WTC11 (cell line): Measurements from ENCODE around the gene LBHD2. TPM values are rescaled to one million over a fixed set of nuclear protein-coding genes. Genes with fewer than 3 reads are reported as not detected.

Experiments
- ATAC-seq: fragments of 200-7000 bp; cut with Tn5 transposase; 2 replicates; pipeline ENCODE4 v1.10.0; 2021; ENCODE audit warnings: mild to moderate bottlenecking, moderate library complexity
- CTCF ChIA-PET: fragments of 300-600 bp; sonication (Branson Sonifier 250); formaldehyde crosslinking; loops from one replicate; lab custom pipeline; 2021; ENCODE audit warnings: antibody characterized with exemption; lab: Charles Lee
- POLR2A ChIA-PET: fragments of 350-600 bp; sonication (Branson Sonifier 250); formaldehyde crosslinking; loops from one replicate; lab custom pipeline; 2021; ENCODE audit warnings: antibody characterized with exemption; lab: Charles Lee
- DNase-seq: peaks from one replicate; pipeline ENCODE4 v3.0.0; 2021; ENCODE audit warnings: low spot score
- H3K27ac Mint-ChIP-seq: 2 replicates; pipeline ENCODE4 v1.8.0; 2021; ENCODE audit warnings: mixed read lengths
- H3K27me3 Mint-ChIP-seq: 2 replicates; pipeline ENCODE4 v1.8.0; 2021; ENCODE audit warnings: low read depth, mild to moderate bottlenecking, moderate library complexity, mixed read lengths
- H3K36me3 Mint-ChIP-seq: 2 replicates; pipeline ENCODE4 v1.8.0; 2021; ENCODE audit warnings: mixed read lengths
- H3K4me1 Mint-ChIP-seq: 2 replicates; pipeline ENCODE4 v1.8.0; 2022; ENCODE audit warnings: mixed read lengths
- H3K4me3 Mint-ChIP-seq: 2 replicates; pipeline ENCODE4 v1.8.0; 2021; ENCODE audit warnings: mild to moderate bottlenecking, moderate library complexity, mixed read lengths
- H3K9me3 Mint-ChIP-seq: 2 replicates; pipeline ENCODE4 v1.8.0; 2021; ENCODE audit warnings: mixed read lengths
- ETV6 ChIP-seq: sonication (generic); formaldehyde crosslinking; IDR thresholded peaks from 2 replicates; pipeline ENCODE4 v1.8.1; 2022; ENCODE audit warnings: mild to moderate bottlenecking, missing genetic modification reagents
- GTF2I ChIP-seq: fragments of 250-450 bp; sonication (Bioruptor Pico); conservative IDR thresholded peaks from 2 replicates; pipeline ENCODE4 v1.4.0; 2021; ENCODE audit warnings: mild to moderate bottlenecking
- MXD4 ChIP-seq: fragments of 250-450 bp; sonication (Bioruptor Pico); IDR thresholded peaks from 2 replicates; pipeline ENCODE4 v1.8.0; 2021; ENCODE audit warnings: mild to moderate bottlenecking, moderate library complexity, borderline replicate concordance
- TEAD4 ChIP-seq: sonication (generic); formaldehyde crosslinking; IDR thresholded peaks from 2 replicates; pipeline ENCODE4 v1.8.0; 2022; ENCODE audit warnings: mild to moderate bottlenecking, missing genetic modification reagents
- TP53 ChIP-seq: sonication (generic); formaldehyde crosslinking; IDR thresholded peaks from 2 replicates; pipeline ENCODE4 v1.8.1; 2023; ENCODE audit warnings: mild to moderate bottlenecking, missing genetic modification reagents
- ZNF263 ChIP-seq: sonication (generic); formaldehyde crosslinking; IDR thresholded peaks from 2 replicates; pipeline ENCODE4 v1.8.1; 2022; ENCODE audit warnings: low read depth, mild to moderate bottlenecking, moderate library complexity, missing genetic modification reagents
- total RNA-seq: library from RNA; stranded (reverse); gene quantifications from 3 replicates; pipeline ENCODE4 v1.2.3, GENCODE V29; 2021
- TF ChIP-seq, protein P1 (sequence below): sonication (generic); formaldehyde crosslinking; IDR thresholded peaks from 2 replicates; pipeline ENCODE4 v1.8.1; 2022; ENCODE audit warnings: mild to moderate bottlenecking, moderate library complexity, missing genetic modification reagents
- TF ChIP-seq, protein P2 (sequence below): sonication (generic); formaldehyde crosslinking; IDR thresholded peaks from 2 replicates; pipeline ENCODE4 v1.8.0; 2022; ENCODE audit warnings: missing genetic modification reagents
- TF ChIP-seq, protein P3 (sequence below): sonication (generic); formaldehyde crosslinking; IDR thresholded peaks from 2 replicates; pipeline ENCODE4 v1.8.1; 2022; ENCODE audit warnings: mild to moderate bottlenecking, missing genetic modification reagents, moderate library complexity, borderline replicate concordance
- TF ChIP-seq, protein P4 (sequence below): sonication (generic); formaldehyde crosslinking; conservative IDR thresholded peaks from 2 replicates; pipeline ENCODE4 v1.8.1; 2022; ENCODE audit warnings: mild to moderate bottlenecking, missing genetic modification reagents
- TF ChIP-seq, protein P5 (sequence below): fragments of 250-450 bp; sonication (Bioruptor Pico); IDR thresholded peaks from 2 replicates; pipeline ENCODE4 v1.9.0; 2021; ENCODE audit warnings: mild to moderate bottlenecking
- TF ChIP-seq, protein P6 (sequence below): fragments of 250-450 bp; sonication (Bioruptor Pico); conservative IDR thresholded peaks from 2 replicates; pipeline ENCODE4 v1.9.0; 2021; ENCODE audit warnings: mild to moderate bottlenecking

The LBHD2 gene
- total RNA-seq, 1 experiment from 2014 or later: not detected

DNA sequence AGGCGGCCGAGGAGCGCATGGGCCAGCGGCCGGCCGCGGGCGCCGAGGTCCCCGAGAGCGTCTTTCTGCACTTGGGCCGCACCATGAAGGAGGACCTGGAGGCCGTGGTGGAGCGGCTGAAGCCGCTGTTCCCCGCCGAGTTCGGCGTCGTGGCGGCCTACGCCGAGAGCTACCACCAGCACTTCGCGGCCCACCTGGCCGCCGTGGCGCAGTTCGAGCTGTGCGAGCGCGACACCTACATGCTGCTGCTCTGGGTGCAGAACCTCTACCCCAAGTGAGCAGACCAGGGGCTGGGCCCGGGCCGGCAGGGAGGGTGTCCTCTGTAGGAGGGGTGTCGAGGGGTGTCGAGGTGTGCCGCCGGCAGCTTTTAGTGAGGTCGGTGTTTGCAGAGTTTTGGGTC lies 43.3 kb downstream of the LBHD2 start (continued):
- no peak for TF ChIP-seq TP53 (CRISPR knock-in tag)
- no peak for TF ChIP-seq TEAD4 (CRISPR knock-in tag)
- TF ChIP-seq, protein P1, sequence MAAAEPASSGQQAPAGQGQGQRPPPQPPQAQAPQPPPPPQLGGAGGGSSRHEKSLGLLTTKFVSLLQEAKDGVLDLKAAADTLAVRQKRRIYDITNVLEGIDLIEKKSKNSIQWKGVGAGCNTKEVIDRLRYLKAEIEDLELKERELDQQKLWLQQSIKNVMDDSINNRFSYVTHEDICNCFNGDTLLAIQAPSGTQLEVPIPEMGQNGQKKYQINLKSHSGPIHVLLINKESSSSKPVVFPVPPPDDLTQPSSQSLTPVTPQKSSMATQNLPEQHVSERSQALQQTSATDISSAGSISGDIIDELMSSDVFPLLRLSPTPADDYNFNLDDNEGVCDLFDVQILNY (CRISPR knock-in tag): no peak
- TF ChIP-seq, protein P2, sequence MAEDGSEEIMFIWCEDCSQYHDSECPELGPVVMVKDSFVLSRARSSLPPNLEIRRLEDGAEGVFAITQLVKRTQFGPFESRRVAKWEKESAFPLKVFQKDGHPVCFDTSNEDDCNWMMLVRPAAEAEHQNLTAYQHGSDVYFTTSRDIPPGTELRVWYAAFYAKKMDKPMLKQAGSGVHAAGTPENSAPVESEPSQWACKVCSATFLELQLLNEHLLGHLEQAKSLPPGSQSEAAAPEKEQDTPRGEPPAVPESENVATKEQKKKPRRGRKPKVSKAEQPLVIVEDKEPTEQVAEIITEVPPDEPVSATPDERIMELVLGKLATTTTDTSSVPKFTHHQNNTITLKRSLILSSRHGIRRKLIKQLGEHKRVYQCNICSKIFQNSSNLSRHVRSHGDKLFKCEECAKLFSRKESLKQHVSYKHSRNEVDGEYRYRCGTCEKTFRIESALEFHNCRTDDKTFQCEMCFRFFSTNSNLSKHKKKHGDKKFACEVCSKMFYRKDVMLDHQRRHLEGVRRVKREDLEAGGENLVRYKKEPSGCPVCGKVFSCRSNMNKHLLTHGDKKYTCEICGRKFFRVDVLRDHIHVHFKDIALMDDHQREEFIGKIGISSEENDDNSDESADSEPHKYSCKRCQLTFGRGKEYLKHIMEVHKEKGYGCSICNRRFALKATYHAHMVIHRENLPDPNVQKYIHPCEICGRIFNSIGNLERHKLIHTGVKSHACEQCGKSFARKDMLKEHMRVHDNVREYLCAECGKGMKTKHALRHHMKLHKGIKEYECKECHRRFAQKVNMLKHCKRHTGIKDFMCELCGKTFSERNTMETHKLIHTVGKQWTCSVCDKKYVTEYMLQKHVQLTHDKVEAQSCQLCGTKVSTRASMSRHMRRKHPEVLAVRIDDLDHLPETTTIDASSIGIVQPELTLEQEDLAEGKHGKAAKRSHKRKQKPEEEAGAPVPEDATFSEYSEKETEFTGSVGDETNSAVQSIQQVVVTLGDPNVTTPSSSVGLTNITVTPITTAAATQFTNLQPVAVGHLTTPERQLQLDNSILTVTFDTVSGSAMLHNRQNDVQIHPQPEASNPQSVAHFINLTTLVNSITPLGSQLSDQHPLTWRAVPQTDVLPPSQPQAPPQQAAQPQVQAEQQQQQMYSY (CRISPR knock-in tag): no peak

DNA sequence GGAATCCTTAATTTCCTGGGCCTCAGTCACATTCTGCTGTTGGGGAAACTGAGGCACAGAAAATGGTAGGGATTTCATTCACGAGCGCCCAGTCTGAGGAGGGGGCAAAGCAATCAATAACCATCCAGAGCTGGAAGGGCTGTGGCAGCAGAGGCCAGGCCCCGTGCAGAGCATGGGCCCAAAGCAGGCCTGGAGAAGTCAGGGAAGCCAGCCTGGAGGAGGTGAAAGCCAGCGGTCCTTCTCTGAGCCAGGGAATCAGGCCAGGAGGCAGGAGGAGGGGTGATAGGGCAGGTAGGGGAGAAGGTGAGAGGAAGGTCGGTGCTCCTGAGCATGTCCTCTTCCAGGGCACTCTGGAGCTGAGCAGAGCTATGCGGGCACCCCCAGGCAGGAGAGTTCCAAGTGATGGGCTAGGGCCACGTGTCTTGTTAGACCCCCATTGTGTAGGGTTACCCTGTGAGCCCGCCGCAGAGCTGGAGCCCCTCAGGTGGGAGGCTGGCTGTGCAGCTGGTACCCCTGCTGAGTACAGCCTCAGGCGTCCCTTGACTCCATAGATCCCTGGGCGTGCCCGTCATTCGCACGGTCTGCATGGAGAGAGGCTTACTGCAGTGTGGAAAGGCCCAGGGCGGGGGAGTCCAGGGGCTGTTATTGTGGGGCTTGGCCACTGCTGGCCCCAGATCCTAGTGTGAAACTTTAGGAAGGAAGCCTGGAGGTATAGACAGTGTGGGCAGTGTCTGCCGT lies 44.0 kb downstream of the LBHD2 start:
- Mint-ChIP-seq H3K27ac (no peak overlapping the region), H3K4me3 (no peak overlapping the region), H3K27me3 (peaks cover 40% of the 10 kb centered on the region), H3K4me1 (peaks cover 20% of the 10 kb centered on the region), H3K9me3 (no peaks in the 10 kb centered on the region), H3K36me3 (peaks cover 4% of the 10 kb centered on the region; the same call in 1 of the 2 replicates)
- TF ChIP-seq ZNF263 (CRISPR knock-in tag) (no peak), ETV6 (no peak), MXD4 (CRISPR knock-in tag) (no peak), GTF2I (CRISPR knock-in tag) (no peak)
- TF ChIP-seq, protein P3, sequence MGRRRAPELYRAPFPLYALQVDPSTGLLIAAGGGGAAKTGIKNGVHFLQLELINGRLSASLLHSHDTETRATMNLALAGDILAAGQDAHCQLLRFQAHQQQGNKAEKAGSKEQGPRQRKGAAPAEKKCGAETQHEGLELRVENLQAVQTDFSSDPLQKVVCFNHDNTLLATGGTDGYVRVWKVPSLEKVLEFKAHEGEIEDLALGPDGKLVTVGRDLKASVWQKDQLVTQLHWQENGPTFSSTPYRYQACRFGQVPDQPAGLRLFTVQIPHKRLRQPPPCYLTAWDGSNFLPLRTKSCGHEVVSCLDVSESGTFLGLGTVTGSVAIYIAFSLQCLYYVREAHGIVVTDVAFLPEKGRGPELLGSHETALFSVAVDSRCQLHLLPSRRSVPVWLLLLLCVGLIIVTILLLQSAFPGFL (CRISPR knock-in tag): no peak
- TF ChIP-seq, protein P4, sequence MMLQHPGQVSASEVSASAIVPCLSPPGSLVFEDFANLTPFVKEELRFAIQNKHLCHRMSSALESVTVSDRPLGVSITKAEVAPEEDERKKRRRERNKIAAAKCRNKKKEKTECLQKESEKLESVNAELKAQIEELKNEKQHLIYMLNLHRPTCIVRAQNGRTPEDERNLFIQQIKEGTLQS: no peak
- TF ChIP-seq, protein P5, sequence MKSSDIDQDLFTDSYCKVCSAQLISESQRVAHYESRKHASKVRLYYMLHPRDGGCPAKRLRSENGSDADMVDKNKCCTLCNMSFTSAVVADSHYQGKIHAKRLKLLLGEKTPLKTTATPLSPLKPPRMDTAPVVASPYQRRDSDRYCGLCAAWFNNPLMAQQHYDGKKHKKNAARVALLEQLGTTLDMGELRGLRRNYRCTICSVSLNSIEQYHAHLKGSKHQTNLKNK (CRISPR knock-in tag): no peak
- TF ChIP-seq, protein P6, sequence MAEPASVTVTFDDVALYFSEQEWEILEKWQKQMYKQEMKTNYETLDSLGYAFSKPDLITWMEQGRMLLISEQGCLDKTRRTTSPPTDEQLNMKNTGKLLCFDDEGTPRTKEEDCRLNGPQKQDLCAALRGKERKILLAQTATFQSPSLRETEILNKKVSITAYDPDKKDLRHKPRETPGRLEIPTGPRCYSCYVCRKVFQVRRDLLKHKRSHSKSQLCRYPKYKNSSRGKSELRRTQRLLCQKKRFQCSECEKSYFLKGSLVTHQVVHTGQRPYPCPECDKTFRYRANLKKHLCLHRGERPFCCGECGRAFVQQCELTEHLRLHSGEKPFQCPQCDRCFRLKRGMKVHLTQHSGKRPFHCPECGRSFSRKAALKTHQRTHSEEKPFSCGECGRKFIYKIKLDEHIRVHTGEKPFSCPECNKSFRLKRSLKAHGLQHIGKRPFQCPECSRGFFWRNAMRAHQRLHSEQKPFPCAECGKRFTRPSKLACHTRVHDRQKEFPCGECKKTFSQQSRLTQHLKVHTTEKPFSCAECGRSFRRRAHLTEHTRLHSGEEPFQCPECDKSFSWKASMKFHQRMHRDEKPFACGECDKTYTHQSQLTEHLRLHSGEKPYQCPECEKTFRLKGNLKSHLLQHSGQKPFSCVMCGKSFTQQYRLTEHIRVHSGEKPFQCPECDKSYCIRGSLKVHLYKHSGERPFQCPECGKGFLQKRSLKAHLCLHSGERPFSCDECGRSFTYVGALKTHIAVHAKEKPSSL (CRISPR knock-in tag): no peak
- CTCF ChIA-PET: interaction anchor here (0.6 to 12.3 kb wide), 16 partner anchors 10 to 167 kb away, joined by 3 to 199 read pairs (median 6); no protein-coding TSS in a partner anchor
- ATAC-seq: no peak
- POLR2A ChIA-PET: interaction anchor here (1.0 to 1.9 kb wide), 2 partner anchors 10 to 13 kb away, joined by 3 to 5 read pairs; no protein-coding TSS in a partner anchor
- DNase-seq: no peak
